GM12878 (cell line): ENCODE data around the gene LRRFIP2. TPM values are rescaled to one million over a fixed set of nuclear protein-coding genes. Genes with fewer than 3 reads are reported as not detected.
"Not testable (repeated sequence)": the region's sequence is repeated elsewhere in the genome, so short reads cannot be mapped to it uniquely, and the experiment has no call there.

Experiments used
- ATAC-seq: fragments of 200-7000 bp; cut with Tn5 transposase; 3 replicates; pipeline ENCODE4 v1.9.1; 2020; ENCODE audit warnings: mild to moderate bottlenecking, moderate library complexity
- BruUV-seq: library from RNA; stranded (reverse); fragments of 400-500 nt; replicated peaks from 2 replicates; lab custom pipeline; 2021; lab: Mats Ljungman, UMichigan
- CTCF ChIA-PET: fragments of 300-600 bp; sonication (Branson Sonifier 250); formaldehyde crosslinking; extraction: SDS; loops from one replicate; lab custom pipeline; 2021; ENCODE audit warnings: inconsistent platforms; lab: Yijun Ruan, JAX
- POLR2A ChIA-PET: fragments of 350-600 bp; formaldehyde crosslinking; extraction: SDS; loops from one replicate; lab custom pipeline; 2021; ENCODE audit warnings: inconsistent platforms; lab: Charles Lee
- RAD21 ChIA-PET: fragments of 300-600 bp; sonication (Branson Sonifier 250); formaldehyde crosslinking; loops from one replicate; lab custom pipeline; 2023; ENCODE audit warnings: antibody characterized with exemption; ENCODE audit not compliant: unreplicated experiment; lab: Charles Lee
- SMC1A ChIA-PET: fragments of 300-600 bp; sonication (Branson Sonifier 250); formaldehyde crosslinking; loops from one replicate; lab custom pipeline; 2023; ENCODE audit not compliant: unreplicated experiment, uncharacterized antibody; lab: Charles Lee
- DNase-seq: peaks from one replicate; pipeline ENCODE4 v3.0.0-alpha.2; 2011; ENCODE audit warnings: low read depth, low spot score
- FAIRE-seq: peaks from 3 replicates; lab custom pipeline; 2011; peaks lifted over from hg19 to GRCh38; lab: Jason Lieb, UNC
- H2AFZ ChIP-seq: 2 replicates; pipeline ENCODE4 v1.6.0; 2011; ENCODE audit warnings: low read depth, low read length, control low read depth; ENCODE audit not compliant: control insufficient read depth
- H3K27ac ChIP-seq: 2 replicates; pipeline ENCODE4 v1.5.1; 2011; ENCODE audit warnings: control low read depth; ENCODE audit not compliant: control insufficient read depth, insufficient read depth
- H3K27me3 ChIP-seq, 2 experiments: replicated peaks in 1 of 2; 2 replicates each; pipeline versions ENCODE4 v1.6.0 to v1.6.1; 2011; ENCODE audit warnings: low read length in 1 of 2; ENCODE audit not compliant: control insufficient read depth in 2 of 2, insufficient read depth in 2 of 2
- H3K36me3 ChIP-seq, 2 experiments: 2 replicates each; pipeline ENCODE4 v1.5.1; 2011; ENCODE audit warnings: low read length in 1 of 2; ENCODE audit not compliant: control insufficient read depth in 2 of 2, insufficient read depth in 2 of 2
- H3K4me1 ChIP-seq: 2 replicates; pipeline ENCODE4 v1.6.1; 2011; ENCODE audit warnings: mild to moderate bottlenecking, low read length, moderate library complexity, mixed read lengths; ENCODE audit not compliant: control insufficient read depth, insufficient read depth
- H3K4me2 ChIP-seq: 2 replicates; pipeline ENCODE4 v1.6.0; 2011; ENCODE audit warnings: control low read depth; ENCODE audit not compliant: control insufficient read depth, insufficient read depth
- H3K4me3 ChIP-seq: fragments of 200-600 bp; sonication (generic); 2 replicates; pipeline ENCODE4 v1.5.1; 2016
- H3K79me2 ChIP-seq: 2 replicates; pipeline ENCODE4 v1.6.0; 2011; ENCODE audit warnings: low read length; ENCODE audit not compliant: control insufficient read depth, insufficient read depth
- H3K9ac ChIP-seq: 2 replicates; pipeline ENCODE4 v1.8.0; 2011; ENCODE audit warnings: low read length, control low read depth, mixed read lengths; ENCODE audit not compliant: control insufficient read depth, insufficient read depth
- H3K9me3 ChIP-seq: replicated peaks from 3 replicates; pipeline ENCODE4 v1.5.1; 2011; ENCODE audit warnings: mild to moderate bottlenecking, low read length; ENCODE audit not compliant: control insufficient read depth, insufficient read depth
- H4K20me1 ChIP-seq: 2 replicates; pipeline ENCODE4 v1.6.0; 2011; ENCODE audit not compliant: control insufficient read depth, insufficient read depth
- CBFB ChIP-seq: IDR thresholded peaks from 2 replicates; pipeline ENCODE4 v1.6.1; 2016; ENCODE audit warnings: antibody characterized with exemption, low read depth
- CBX5 ChIP-seq: sonication (generic); IDR thresholded peaks from 2 replicates; pipeline ENCODE4 v1.6.1; 2016; ENCODE audit warnings: low read depth, moderate library complexity, mild to moderate bottlenecking, inconsistent platforms
- CHD2 ChIP-seq: IDR thresholded peaks from 2 replicates; pipeline ENCODE4 v1.6.1; 2011; ENCODE audit warnings: low read depth, low read length, improper control_type of control experiment, borderline replicate concordance
- CREM ChIP-seq: IDR thresholded peaks from 2 replicates; pipeline ENCODE4 v1.6.1; 2014; ENCODE audit warnings: antibody characterized with exemption, low read depth
- NRF1 ChIP-seq: conservative IDR thresholded peaks from 2 replicates; pipeline ENCODE4 v1.6.1; 2011; ENCODE audit warnings: mild to moderate bottlenecking, low read depth, low read length, improper control_type of control experiment
- POU2F2 ChIP-seq: IDR thresholded peaks from 3 replicates; pipeline ENCODE4 v1.6.1; 2011; ENCODE audit warnings: low read depth, mild to moderate bottlenecking, low read length, borderline replicate concordance
- RUNX3 ChIP-seq: IDR thresholded peaks from 2 replicates; pipeline ENCODE4 v1.6.1; 2012; ENCODE audit warnings: low read length, inconsistent platforms
- WGBS: methylation state at CpG from one replicate; pipeline ENCODE4 v1.1.6; 2016; ENCODE audit warnings: low lambda C conversion rate; ENCODE audit not compliant: insufficient replicate concordance, insufficient coverage; ENCODE audit errors: missing lambda C conversion rate; 5-methylcytosine and 5-hydroxymethylcytosine counted together
- in situ Hi-C: fragments of 300-500 bp; cut with MboI; formaldehyde crosslinking; loops from 9 replicates; pipeline ENCODE4 v1.14.3; 2018; ENCODE audit warnings: mixed read lengths
- intact Hi-C: fragments of 100-400 bp; cut with micrococcal nuclease; formaldehyde crosslinking; loops from one replicate; pipeline ENCODE4 v1.14.2; 2022; ENCODE audit not compliant: unreplicated experiment
- polyA plus RNA-seq, 11 experiments: library from polyadenylated mRNA; depleted of rRNA in 4 of 11; unstranded in 6 of 11; stranded (reverse) in 5 of 11; fragments of >200 nt; fragmentation: Nextera tagmentation in 4 of 11; fragmentation: Illumina TruSeq in 1 of 11; extraction: Ambion mirVana in 4 of 11; extraction: Trizol in 1 of 11; gene quantifications; 1 replicate in 1 of 11; 2 replicates in 10 of 11; pipeline versions ENCODE4 v1.2.1 to v1.2.3, GENCODE V29; 2011 to 2016; ENCODE audit warnings: inconsistent platforms in 2 of 11, missing spikeins in 2 of 11, low read depth in 1 of 11
- total RNA-seq, 4 experiments: library from RNA; depleted of rRNA in 3 of 4; stranded (reverse); fragments of >200 nt in 3 of 4; fragmentation: Illumina TruSeq in 1 of 4; extraction: Trizol in 1 of 4; gene quantifications; 2 replicates each; pipeline versions ENCODE4 v1.2.1 to v1.2.3, GENCODE V29; 2013 to 2021
- TF ChIP-seq, protein P1 (sequence below): fragments of 450-650 bp; IDR thresholded peaks from 2 replicates; pipeline ENCODE4 v1.6.1; 2016; ENCODE audit warnings: mild to moderate bottlenecking

Gene LRRFIP2
- total and polyA plus RNA-seq, 10 of the 15 experiments (the other 5 are each of a cell fraction or from before 2014, with no cell fraction given), result 9.7 to 46.9 (median 38.1) TPM

DNA sequence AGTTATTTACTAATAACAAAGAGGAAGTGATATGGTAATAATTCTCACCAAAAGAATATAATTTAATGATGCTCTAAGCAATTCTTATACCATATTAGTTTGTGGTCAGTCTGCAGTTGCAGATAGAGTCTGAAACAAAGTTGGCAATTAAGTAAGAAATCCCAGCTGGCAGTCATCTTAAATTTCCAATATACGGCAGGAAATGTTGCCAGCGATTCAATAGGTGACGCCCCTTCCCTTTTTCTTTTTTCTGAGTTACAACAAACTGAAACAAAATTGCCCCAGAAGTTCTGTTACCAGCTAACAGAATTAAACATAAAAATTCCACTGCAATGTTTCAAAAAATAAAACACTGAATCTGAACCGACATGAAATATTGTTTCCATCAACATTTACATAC is 26.7 kb downstream of the LRRFIP2 start:
- H3K79me2 ChIP-seq, result no peaks in the 10 kb centered on the region; the same call in 1 of the 2 replicates
- no TSS peak for BruUV-seq
- ChIA-PET POLR2A (interaction anchor here (0.6 to 1.2 kb wide), 3 partner anchors 15 to 1031 kb away, joined by 3 to 7 read pairs (median 3); no protein-coding TSS in a partner anchor), CTCF (no interaction called here), RAD21 (no interaction called here), SMC1A (interaction anchor here (0.6 to 1.3 kb wide), 5 partner anchors 8 to 119 kb away, joined by 3 to 6 read pairs (median 4); no protein-coding TSS in a partner anchor)
- ATAC-seq, result no peak
- H2AFZ ChIP-seq, result no peak overlapping the region
- intact Hi-C loops, result no loop called here
- H3K27ac ChIP-seq, result no peak overlapping the region; the same call in 1 of the 2 replicates
- H3K4me2 ChIP-seq, result no peak overlapping the region
- DNase-seq, result no peak
- H3K9ac ChIP-seq, result no peak overlapping the region
- no peaks in the 10 kb centered on the region for H3K27me3 ChIP-seq
- H4K20me1 ChIP-seq, result no peaks in the 10 kb centered on the region
- TF ChIP-seq NRF1, result no peak
- no peak for TF ChIP-seq CHD2
- H3K4me3 ChIP-seq, result no peak overlapping the region
- peaks cover 0 to 4% of the 10 kb centered on the region in 2 experiments; a peak in 3 of 4 replicates for H3K36me3 ChIP-seq
- H3K4me1 ChIP-seq, result peaks cover 11% of the 10 kb centered on the region; the same call in 1 of the 2 replicates
- FAIRE-seq, result no peak
- 94% methylated on average over 4 of the region's 4 CpGs for WGBS
- H3K9me3 ChIP-seq, result peaks cover 7% of the 10 kb centered on the region
- in situ Hi-C loops, result no loop called here

DNA sequence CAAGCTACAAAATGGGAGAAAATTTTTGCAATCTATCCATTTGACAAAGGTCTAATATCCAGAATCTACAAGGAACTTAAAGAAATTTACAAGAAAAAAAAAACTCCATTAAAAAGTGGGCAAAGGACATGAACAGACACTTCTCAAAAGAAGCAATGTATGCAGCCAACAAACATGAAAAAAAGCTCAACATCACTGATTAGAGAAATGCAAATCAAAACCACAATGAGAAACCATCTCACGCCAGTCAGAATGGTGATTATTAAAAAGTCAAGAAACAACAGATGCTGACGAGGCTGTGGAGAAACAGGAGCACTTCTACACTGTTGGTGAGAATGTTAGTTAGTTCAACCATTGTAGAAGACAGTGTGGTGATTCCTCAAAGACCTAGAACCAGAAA is 27.5 kb downstream of the LRRFIP2 start:
- SMC1A ChIA-PET, result interaction anchor here (1.3 to 1.8 kb wide), 3 partner anchors 12 to 22 kb away, joined by 4 to 5 read pairs (median 4); no protein-coding TSS in a partner anchor
- POLR2A ChIA-PET, result interaction anchor here (0.6 to 0.9 kb wide), 2 partner anchors 19 to 1032 kb away, joined by 3 read pairs; no protein-coding TSS in a partner anchor
- H3K4me2 ChIP-seq, BruUV-seq, H4K20me1 ChIP-seq, H3K9ac ChIP-seq, in situ Hi-C loops, H3K36me3 ChIP-seq, H3K4me3 ChIP-seq, H3K27ac ChIP-seq, FAIRE-seq, H3K9me3 ChIP-seq, intact Hi-C loops, DNase-seq, H3K79me2 ChIP-seq, H3K27me3 ChIP-seq, H2AFZ ChIP-seq: not testable (repeated sequence)
- H3K4me1 ChIP-seq, result peaks cover 11% of the 10 kb centered on the region; the same call in 1 of the 2 replicates
- TF ChIP-seq, protein P1, sequence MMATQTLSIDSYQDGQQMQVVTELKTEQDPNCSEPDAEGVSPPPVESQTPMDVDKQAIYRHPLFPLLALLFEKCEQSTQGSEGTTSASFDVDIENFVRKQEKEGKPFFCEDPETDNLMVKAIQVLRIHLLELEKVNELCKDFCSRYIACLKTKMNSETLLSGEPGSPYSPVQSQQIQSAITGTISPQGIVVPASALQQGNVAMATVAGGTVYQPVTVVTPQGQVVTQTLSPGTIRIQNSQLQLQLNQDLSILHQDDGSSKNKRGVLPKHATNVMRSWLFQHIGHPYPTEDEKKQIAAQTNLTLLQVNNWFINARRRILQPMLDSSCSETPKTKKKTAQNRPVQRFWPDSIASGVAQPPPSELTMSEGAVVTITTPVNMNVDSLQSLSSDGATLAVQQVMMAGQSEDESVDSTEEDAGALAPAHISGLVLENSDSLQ, result peak; percentile 63
- peak; percentile 58; the same call in 1 of the 3 replicates for TF ChIP-seq POU2F2
- 0 out of 2 replicates have a peak, but pooled peaks have one; percentile 27 for TF ChIP-seq CREM
- peak; percentile 39; the same call in 1 of the 2 replicates for TF ChIP-seq CBFB
- TF ChIP-seq RUNX3, result peak; percentile 55
- TF ChIP-seq CBX5, result 0 out of 2 replicates have a peak, but pooled peaks have one; percentile 38
- RAD21 ChIA-PET, result interaction anchor here (1.1 kb wide), 1 partner anchor 9 kb away, joined by 3 read pairs; no protein-coding TSS in a partner anchor
- CTCF ChIA-PET, result interaction anchor here (0.9 kb wide), 1 partner anchor 29 kb away, joined by 4 read pairs; no protein-coding TSS in a partner anchor
- peak; percentile 31; the same call in 2 of the 3 replicates for ATAC-seq
- 3% methylated on average over 2 of the region's 2 CpGs for whole genome bisulfite sequencing
